Keratinocyte (primary cell): Measurements from ENCODE around the gene MIDN. TPM values are rescaled to one million over a fixed set of nuclear protein-coding genes. Genes with fewer than 3 reads are reported as not detected.

Source experiments
- DNase-seq: peaks from one replicate; pipeline ENCODE4 v3.0.0-alpha.2; 2011; ENCODE audit warnings: low read depth, missing footprints, low spot score
- FAIRE-seq: peaks from 2 replicates; lab custom pipeline; 2011; peaks lifted over from hg19 to GRCh38; lab: Jason Lieb, UNC
- H2AFZ ChIP-seq: 2 replicates; pipeline ENCODE4 v1.6.0; 2012; ENCODE audit warnings: low read length, control low read depth, inconsistent platforms; ENCODE audit not compliant: control insufficient read depth
- H3K27ac ChIP-seq: 2 replicates; pipeline ENCODE4 v1.5.1; 2011; ENCODE audit warnings: low read length; ENCODE audit not compliant: control insufficient read depth, insufficient read depth
- H3K27me3 ChIP-seq: 3 replicates; pipeline ENCODE4 v1.6.0; 2011; ENCODE audit warnings: low read length; ENCODE audit not compliant: control insufficient read depth, insufficient read depth; ENCODE audit errors: extremely low read depth
- H3K36me3 ChIP-seq, 2 experiments: 2 replicates in 1 of 2; 3 replicates in 1 of 2; pipeline ENCODE4 v1.5.1; 2011; ENCODE audit warnings: low read length in 2 of 2, mild to moderate bottlenecking in 1 of 2; ENCODE audit not compliant: control insufficient read depth in 2 of 2, insufficient read depth in 2 of 2; ENCODE audit errors: extremely low read depth in 1 of 2
- H3K4me1 ChIP-seq: 3 replicates; pipeline ENCODE4 v1.5.1; 2011; ENCODE audit warnings: low read length; ENCODE audit not compliant: control insufficient read depth, insufficient read depth; ENCODE audit errors: extremely low read depth
- H3K4me2 ChIP-seq: 3 replicates; pipeline ENCODE4 v1.6.0; 2011; ENCODE audit warnings: low read depth, low read length; ENCODE audit not compliant: control insufficient read depth, insufficient read depth; ENCODE audit errors: extremely low read depth
- H3K4me3 ChIP-seq, 3 experiments: fragments of 200-600 bp in 1 of 3; sonication (generic) in 1 of 3; 2 replicates in 2 of 3; 3 replicates in 1 of 3; pipeline ENCODE4 v1.5.1; 2011 to 2016; ENCODE audit warnings: low read length in 3 of 3, mild to moderate bottlenecking in 3 of 3, control low read depth in 2 of 3, inconsistent platforms in 1 of 3, low read depth in 1 of 3, mixed read lengths in 1 of 3, mixed run types in 1 of 3, moderate library complexity in 1 of 3; ENCODE audit not compliant: control insufficient read depth in 2 of 3, insufficient read depth in 2 of 3; ENCODE audit errors: extremely low read depth in 1 of 3
- H3K79me2 ChIP-seq: 2 replicates; pipeline ENCODE4 v1.6.0; 2012; ENCODE audit warnings: low read length; ENCODE audit not compliant: control insufficient read depth, insufficient read depth
- H3K9ac ChIP-seq: 3 replicates; pipeline ENCODE4 v1.6.0; 2011; ENCODE audit warnings: low read length; ENCODE audit not compliant: control insufficient read depth, insufficient read depth; ENCODE audit errors: extremely low read depth
- H3K9me1 ChIP-seq: 3 replicates; pipeline ENCODE4 v1.6.0; 2011; ENCODE audit warnings: low read length; ENCODE audit not compliant: control insufficient read depth, insufficient read depth; ENCODE audit errors: extremely low read depth
- H3K9me3 ChIP-seq: 2 replicates; pipeline ENCODE4 v1.5.1; 2012; ENCODE audit warnings: low read depth, low read length; ENCODE audit not compliant: control insufficient read depth
- H4K20me1 ChIP-seq: 3 replicates; pipeline ENCODE4 v1.6.0; 2011; ENCODE audit warnings: low read length; ENCODE audit not compliant: control insufficient read depth, insufficient read depth; ENCODE audit errors: extremely low read depth
- CTCF ChIP-seq, 3 experiments: IDR thresholded peaks in 1 of 3; conservative IDR thresholded peaks in 1 of 3; optimal IDR thresholded peaks in 1 of 3; 2 replicates in 2 of 3; 3 replicates in 1 of 3; pipeline versions ENCODE3 to v1.5.1; 2011; ENCODE audit warnings: low read length in 3 of 3, mild to moderate bottlenecking in 3 of 3, moderate library complexity in 2 of 3, control low read depth in 1 of 3, inconsistent platforms in 1 of 3; ENCODE audit not compliant: insufficient read depth in 2 of 3; ENCODE audit errors: extremely low read depth in 1 of 3
- EZH2 ChIP-seq: IDR thresholded peaks from one replicate; pipeline ENCODE4 v1.6.1; 2012; ENCODE audit warnings: inconsistent platforms, mild to moderate bottlenecking, low read length, moderate library complexity
- dilution Hi-C: fragments of 300-500 bp; cut with MboI; formaldehyde crosslinking; loops from one replicate; pipeline ENCODE4 v1.7.0; 2020; ENCODE audit warnings: low sequenced_read_pairs; ENCODE audit not compliant: extremely low pct_ligation_motif_present
- polyA plus RNA-seq, 5 experiments: library from polyadenylated mRNA; depleted of rRNA in 3 of 5; stranded (reverse) in 3 of 5; stranded (forward) in 1 of 5; unstranded in 1 of 5; fragments of >200 nt; gene quantifications; 1 replicate in 1 of 5; 2 replicates in 3 of 5; 3 replicates in 1 of 5; pipeline versions ENCODE4 v1.2.1 to v1.2.3, GENCODE V29; 2011 to 2012; ENCODE audit warnings: missing spikeins in 2 of 5, low read depth in 1 of 5, low replicate concordance in 1 of 5

MIDN gene
- polyA plus RNA-seq, 1 donor (not counting 4 experiments of a cell fraction or from before 2014, with no cell fraction given) = 4.7 TPM

GRCh38 chr19:1205114-1206099 is 43.0 kb upstream of the MIDN start, which contains the start of gene STK11:
STK11 (plus strand) TSS chr19:1205778; CDS start chr19:1206914, 1,136 bp downstream.
- dilution Hi-C loops = no loop called here
- peak within 1 kb of the TSS; percentile 95 for H3K4me2 ChIP-seq
- H3K9me1 ChIP-seq = no peaks in the 10 kb centered on the region
- no peaks in the 10 kb centered on the region for H3K27me3 ChIP-seq
- H3K4me1 ChIP-seq = peaks cover 23% of the 10 kb centered on the region
- TF ChIP-seq CTCF (optimal IDR thresholded peaks at IDR 0.05 in 1 of 3, IDR thresholded peaks at IDR 0.05 in 1 of 3, conservative IDR thresholded peaks at IDR 0.05 in 1 of 3; ENCODE audit: extremely low read depth in 1 of 3, insufficient read depth in 2 of 3, low read length in 3 of 3) (no peak), EZH2 (no peak)
- H3K27ac ChIP-seq = peak within 1 kb of the TSS; percentile 67
- H3K36me3 ChIP-seq = peaks cover 3 to 8% of the 10 kb centered on the region in 2 experiments
- DNase-seq (peak; percentile 79), FAIRE-seq (peak; percentile 9)
- H2AFZ ChIP-seq = peak within 1 kb of the TSS; percentile 62
- no peaks in the 10 kb centered on the region for H3K9me3 ChIP-seq
- H3K4me3 ChIP-seq = peak within 1 kb of the TSS; percentile 74 to 89 (median 79)
- H4K20me1 ChIP-seq = peaks cover 11% of the 10 kb centered on the region
- peaks cover 39% of the 10 kb centered on the region for H3K79me2 ChIP-seq
- peak within 1 kb of the TSS; percentile 81 for H3K9ac ChIP-seq

- Histone ChIP-seq H2AFZ (no peak overlapping the region), H3K27me3 (no peaks in the 10 kb centered on the region), H3K4me3 (peak overlapping the region; percentile 73 to 89 (median 79)), H3K27ac (peak overlapping the region; percentile 67), H3K4me1 (peaks cover 26% of the 10 kb centered on the region), H3K36me3 (peaks cover 3 to 8% of the 10 kb centered on the region in 2 experiments), H3K9me3 (no peaks in the 10 kb centered on the region), H3K9me1 (no peaks in the 10 kb centered on the region), H3K9ac (peak overlapping the region; percentile 81), H3K4me2 (peak overlapping the region; percentile 95), H4K20me1 (peaks cover 11% of the 10 kb centered on the region), H3K79me2 (peaks cover 47% of the 10 kb centered on the region)
- dilution Hi-C loops = no loop called here
- no peak for DNase-seq
- no peak for FAIRE-seq
- TF ChIP-seq EZH2 (no peak), CTCF (optimal IDR thresholded peaks at IDR 0.05 in 1 of 3, IDR thresholded peaks at IDR 0.05 in 1 of 3, conservative IDR thresholded peaks at IDR 0.05 in 1 of 3; ENCODE audit: extremely low read depth in 1 of 3, insufficient read depth in 2 of 3, low read length in 3 of 3) (no peak)
These were observed 42.1 kb upstream of the MIDN start for GRCh38 chr19:1206150-1206863.
